HFF-Myc (cell line): ENCODE measurements around the gene DYNC1I2.
"Not testable (repeated sequence)": the region's sequence is repeated elsewhere in the genome, so short reads cannot be mapped to it uniquely, and the experiment has no call there.

Experiments
- DNase-seq: peaks from one replicate; pipeline ENCODE4 v3.0.0-alpha.2; 2011; ENCODE audit warnings: low read depth; ENCODE audit errors: extremely low read depth
- H3K4me3 ChIP-seq: replicated peaks from 2 replicates; pipeline ENCODE4 v1.5.1; 2011; ENCODE audit warnings: low read depth, mild to moderate bottlenecking, control low read depth, low read length
- TF ChIP-seq, protein P1 (sequence below): IDR thresholded peaks from 2 replicates; pipeline ENCODE4 v1.5.1; 2012; ENCODE audit warnings: mild to moderate bottlenecking, low read depth, low read length, control low read depth; ENCODE audit errors: missing control alignments

DYNC1I2 gene

GRCh38 chr2:171745806-171746205, 58.5 kb downstream of the DYNC1I2 start:
- no peak overlapping the region for H3K4me3 ChIP-seq
- TF ChIP-seq, protein P1, sequence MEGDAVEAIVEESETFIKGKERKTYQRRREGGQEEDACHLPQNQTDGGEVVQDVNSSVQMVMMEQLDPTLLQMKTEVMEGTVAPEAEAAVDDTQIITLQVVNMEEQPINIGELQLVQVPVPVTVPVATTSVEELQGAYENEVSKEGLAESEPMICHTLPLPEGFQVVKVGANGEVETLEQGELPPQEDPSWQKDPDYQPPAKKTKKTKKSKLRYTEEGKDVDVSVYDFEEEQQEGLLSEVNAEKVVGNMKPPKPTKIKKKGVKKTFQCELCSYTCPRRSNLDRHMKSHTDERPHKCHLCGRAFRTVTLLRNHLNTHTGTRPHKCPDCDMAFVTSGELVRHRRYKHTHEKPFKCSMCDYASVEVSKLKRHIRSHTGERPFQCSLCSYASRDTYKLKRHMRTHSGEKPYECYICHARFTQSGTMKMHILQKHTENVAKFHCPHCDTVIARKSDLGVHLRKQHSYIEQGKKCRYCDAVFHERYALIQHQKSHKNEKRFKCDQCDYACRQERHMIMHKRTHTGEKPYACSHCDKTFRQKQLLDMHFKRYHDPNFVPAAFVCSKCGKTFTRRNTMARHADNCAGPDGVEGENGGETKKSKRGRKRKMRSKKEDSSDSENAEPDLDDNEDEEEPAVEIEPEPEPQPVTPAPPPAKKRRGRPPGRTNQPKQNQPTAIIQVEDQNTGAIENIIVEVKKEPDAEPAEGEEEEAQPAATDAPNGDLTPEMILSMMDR, result no peak
- DNase-seq, result no peak

GRCh38 chr2:171747371-171747770, 60.1 kb downstream of the DYNC1I2 start:
- TF ChIP-seq, protein P1, result no peak
- DNase-seq, result no peak
- no peak overlapping the region for H3K4me3 ChIP-seq

DNA sequence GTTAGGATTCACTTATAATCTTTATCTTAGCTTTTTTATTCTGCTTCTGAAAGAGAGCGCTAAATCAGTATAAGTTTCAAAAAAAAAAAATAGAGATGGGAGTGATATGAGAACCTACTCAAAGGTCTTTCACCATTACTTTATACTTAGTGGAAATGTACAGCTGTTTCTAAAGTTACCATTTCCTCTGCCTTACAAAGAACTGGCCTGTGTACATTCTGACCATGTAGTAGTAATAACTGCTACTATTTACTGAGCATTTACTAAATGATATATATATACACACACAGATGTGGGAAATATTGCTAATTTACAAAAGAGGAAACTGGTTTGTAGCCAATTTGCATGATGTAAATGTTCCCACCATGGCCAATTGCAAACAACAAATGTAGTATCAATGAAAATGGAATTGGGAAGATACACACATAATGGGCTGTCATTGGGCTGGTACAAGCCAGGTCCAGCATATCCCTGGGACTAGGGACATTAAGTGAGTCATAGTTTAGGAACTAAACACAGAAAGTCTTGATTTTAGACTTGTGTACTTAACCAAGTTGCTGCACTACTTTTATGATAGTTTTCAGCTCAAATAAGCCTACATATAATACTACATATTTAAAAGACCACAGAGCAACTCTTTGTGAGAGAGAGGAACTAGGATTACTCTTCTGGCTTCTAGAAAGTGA, 67.1 kb downstream of the DYNC1I2 start:
- DNase-seq, result no peak
- TF ChIP-seq, protein P1, result no peak
- no peak overlapping the region for H3K4me3 ChIP-seq

DNA sequence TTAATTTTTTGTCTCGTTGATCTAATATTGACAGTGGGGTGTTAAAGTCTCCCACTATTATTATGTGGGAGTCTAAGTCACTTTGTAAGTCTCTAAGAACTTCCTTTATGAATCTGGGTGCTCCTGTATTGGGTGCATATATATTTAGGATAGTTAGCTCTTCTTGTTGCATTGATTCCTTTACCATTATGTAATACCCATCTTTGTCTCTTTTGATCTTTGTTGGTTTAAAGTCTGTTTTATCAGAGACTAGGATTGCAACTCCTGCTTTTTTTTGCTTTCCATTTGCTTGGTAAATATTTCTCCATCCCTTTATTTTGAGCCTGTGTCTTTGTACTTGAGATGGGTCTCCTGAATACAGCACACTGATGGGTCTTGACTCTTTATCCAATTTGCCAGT, 71.5 kb downstream of the DYNC1I2 start:
- not testable (repeated sequence) for H3K4me3 ChIP-seq, DNase-seq

GRCh38 chr2:171761176-171761575, 73.9 kb downstream of the DYNC1I2 start:
- not testable (repeated sequence) for H3K4me3 ChIP-seq

GRCh38 chr2:171762879-171763573, 75.8 kb downstream of the DYNC1I2 start:
- DNase-seq, result peak; percentile 5
- no peak overlapping the region for H3K4me3 ChIP-seq
- TF ChIP-seq, protein P1, result no peak

More at GRCh38 chr2:171761176-171761575, 73.9 kb downstream of the DYNC1I2 start:
- not testable (repeated sequence) for DNase-seq

- H3K4me3 ChIP-seq, result no peak overlapping the region
- DNase-seq, result no peak
- TF ChIP-seq, protein P1, result no peak
Measured at GRCh38 chr2:171763602-171764001, 76.3 kb downstream of the DYNC1I2 start.
